H1 (cell line): ENCODE measurements around the gene SERPINA1. TPM values are rescaled to one million over a fixed set of nuclear protein-coding genes. Genes with fewer than 3 reads are reported as not detected.

Source experiments
- CTCF ChIA-PET: fragments of 300-600 bp; sonication (Branson Sonifier 250); formaldehyde crosslinking; loops from one replicate; lab custom pipeline; 2021; ENCODE audit not compliant: partially characterized antibody; lab: Charles Lee
- POLR2A ChIA-PET: fragments of 300-600 bp; sonication (Branson Sonifier 250); formaldehyde crosslinking; loops from one replicate; lab custom pipeline; 2021; ENCODE audit warnings: inconsistent platforms; ENCODE audit not compliant: partially characterized antibody; lab: Charles Lee
- DNase-seq, 2 experiments: peaks; one replicate each; pipeline versions ENCODE4 v3.0.0 to v3.0.0-alpha.2; 2010 to 2022; ENCODE audit warnings: low spot score in 2 of 2, low read depth in 1 of 2, mixed read lengths in 1 of 2
- FAIRE-seq: peaks from 2 replicates; lab custom pipeline; 2011; peaks lifted over from hg19 to GRCh38; lab: Jason Lieb, UNC
- H2AFZ ChIP-seq: 2 replicates; pipeline ENCODE4 v1.8.1; 2012; ENCODE audit warnings: low read length, inconsistent platforms
- H2AK5ac ChIP-seq: 2 replicates; pipeline ENCODE4 v1.6.1; 2013; ENCODE audit warnings: low read depth, low read length
- H2BK120ac ChIP-seq: replicated peaks from 2 replicates; pipeline ENCODE3; 2013; ENCODE audit warnings: low read depth, low read length, inconsistent platforms
- H2BK12ac ChIP-seq: 2 replicates; pipeline ENCODE4 v1.6.1; 2013; ENCODE audit warnings: low read depth, low read length
- H2BK15ac ChIP-seq: 2 replicates; pipeline ENCODE4 v1.6.1; 2013; ENCODE audit warnings: low read length
- H2BK20ac ChIP-seq: 2 replicates; pipeline ENCODE4 v1.6.1; 2013; ENCODE audit warnings: low read length
- H2BK5ac ChIP-seq: 2 replicates; pipeline ENCODE4 v1.6.1; 2013; ENCODE audit warnings: low read depth, low read length
- H3K14ac ChIP-seq: 2 replicates; pipeline ENCODE4 v1.6.1; 2013; ENCODE audit warnings: inconsistent platforms; ENCODE audit not compliant: insufficient read length
- H3K18ac ChIP-seq: 2 replicates; pipeline ENCODE4 v1.6.1; 2013; ENCODE audit warnings: low read length; ENCODE audit errors: extremely low read depth
- H3K23ac ChIP-seq: 2 replicates; pipeline ENCODE4 v1.6.1; 2013; ENCODE audit warnings: inconsistent platforms; ENCODE audit not compliant: insufficient read length
- H3K23me2 ChIP-seq: 2 replicates; pipeline ENCODE4 v1.6.1; 2013; ENCODE audit warnings: low read depth, low read length
- H3K27ac ChIP-seq: 2 replicates; pipeline ENCODE4 v1.6.1; 2011; ENCODE audit warnings: low read depth, low read length, inconsistent platforms
- H3K27me3 ChIP-seq, 4 experiments: replicated peaks in 1 of 4; 1 replicate in 1 of 4; 2 replicates in 3 of 4; pipeline versions ENCODE4 v1.6.1 to v1.8.1; 2011 to 2013; ENCODE audit warnings: low read length in 3 of 4, mild to moderate bottlenecking in 3 of 4, inconsistent platforms in 2 of 4, mixed read lengths in 2 of 4, moderate library complexity in 1 of 4; ENCODE audit not compliant: control insufficient read depth in 3 of 4, insufficient read depth in 3 of 4; ENCODE audit errors: extremely low read depth in 1 of 4
- H3K36me3 ChIP-seq, 4 experiments: 2 replicates each; pipeline versions ENCODE4 v1.6.1 to v1.8.1; 2011 to 2013; ENCODE audit warnings: mild to moderate bottlenecking in 4 of 4, low read length in 3 of 4, moderate library complexity in 2 of 4, control low read depth in 1 of 4, inconsistent platforms in 1 of 4; ENCODE audit not compliant: insufficient read depth in 4 of 4, control insufficient read depth in 2 of 4
- H3K4ac ChIP-seq: replicated peaks from 2 replicates; pipeline ENCODE3; 2013; ENCODE audit warnings: low read length, low read depth, mixed read lengths, inconsistent platforms; ENCODE audit not compliant: insufficient read length
- H3K4me1 ChIP-seq, 4 experiments: replicated peaks in 1 of 4; 1 replicate in 1 of 4; 2 replicates in 3 of 4; pipeline versions ENCODE4 v1.6.1 to v1.8.1; 2011 to 2013; ENCODE audit warnings: low read length in 3 of 4, inconsistent platforms in 2 of 4, mixed read lengths in 1 of 4; ENCODE audit not compliant: insufficient read depth in 4 of 4, control insufficient read depth in 3 of 4
- H3K4me2 ChIP-seq, 2 experiments: 2 replicates each; pipeline versions ENCODE4 v1.6.1 to v1.8.1; 2011 to 2013; ENCODE audit warnings: low read depth in 2 of 2, low read length in 2 of 2, control low read depth in 1 of 2, inconsistent platforms in 1 of 2, mild to moderate bottlenecking in 1 of 2; ENCODE audit not compliant: insufficient read depth in 1 of 2
- H3K4me3 ChIP-seq, 4 experiments: fragments of 200-600, 300-600 bp in 1 of 4; sonication (generic), shearing (Covaris generic), sonication (Bioruptor Twin) in 1 of 4; 2 replicates each; pipeline versions ENCODE4 v1.5.1 to v1.8.1; 2011 to 2016; ENCODE audit warnings: low read length in 4 of 4, low read depth in 3 of 4, control low read depth in 2 of 4, inconsistent platforms in 2 of 4, mild to moderate bottlenecking in 2 of 4, mixed read lengths in 1 of 4, moderate library complexity in 1 of 4; ENCODE audit not compliant: insufficient read depth in 2 of 4; ENCODE audit errors: extremely low read depth in 1 of 4
- H3K56ac ChIP-seq: replicated peaks from 2 replicates; pipeline ENCODE3; 2013; ENCODE audit warnings: low read depth, mild to moderate bottlenecking, mixed read lengths, low read length, inconsistent platforms; ENCODE audit not compliant: insufficient read length
- H3K79me1 ChIP-seq: 2 replicates; pipeline ENCODE4 v1.6.1; 2013; ENCODE audit warnings: low read depth, low read length, control low read depth
- H3K79me2 ChIP-seq, 2 experiments: 2 replicates each; pipeline versions ENCODE4 v1.6.1 to v1.8.1; 2012 to 2013; ENCODE audit warnings: low read length in 2 of 2, mild to moderate bottlenecking in 2 of 2, inconsistent platforms in 1 of 2; ENCODE audit not compliant: insufficient read depth in 2 of 2, control insufficient read depth in 1 of 2
- H3K9ac ChIP-seq, 4 experiments: replicated peaks in 1 of 4; 1 replicate in 1 of 4; 2 replicates in 3 of 4; pipeline versions ENCODE4 v1.6.1 to v1.8.1; 2011 to 2013; ENCODE audit warnings: low read depth in 3 of 4, low read length in 3 of 4, control low read depth in 2 of 4, mild to moderate bottlenecking in 2 of 4, moderate library complexity in 2 of 4, inconsistent platforms in 1 of 4; ENCODE audit errors: extremely low read depth in 1 of 4
- H3K9me3 ChIP-seq, 2 experiments: 2 replicates each; pipeline versions ENCODE4 v1.6.1 to v1.8.1; 2012 to 2013; ENCODE audit warnings: mild to moderate bottlenecking in 2 of 2, moderate library complexity in 2 of 2, control low read depth in 1 of 2, inconsistent platforms in 1 of 2, low read depth in 1 of 2, low read length in 1 of 2, mixed read lengths in 1 of 2; ENCODE audit not compliant: insufficient read depth in 2 of 2
- H4K20me1 ChIP-seq, 2 experiments: replicated peaks in 1 of 2; 2 replicates each; pipeline versions ENCODE3 to v1.8.1; 2011 to 2013; ENCODE audit warnings: inconsistent platforms in 2 of 2, low read length in 2 of 2, mild to moderate bottlenecking in 1 of 2; ENCODE audit not compliant: insufficient read depth in 2 of 2, control insufficient read depth in 1 of 2
- H4K5ac ChIP-seq: 2 replicates; pipeline ENCODE4 v1.6.1; 2013; ENCODE audit warnings: low read length, low read depth, mixed read lengths, inconsistent platforms; ENCODE audit not compliant: insufficient read length
- H4K8ac ChIP-seq: 2 replicates; pipeline ENCODE4 v1.8.0; 2013; ENCODE audit warnings: mild to moderate bottlenecking, moderate library complexity, low read length, inconsistent platforms; ENCODE audit not compliant: insufficient read depth; ENCODE audit errors: extremely low read depth
- H4K91ac ChIP-seq: replicated peaks from 2 replicates; pipeline ENCODE3; 2013; ENCODE audit warnings: low read length, mixed read lengths, inconsistent platforms; ENCODE audit not compliant: insufficient read length
- GABPA ChIP-seq: IDR thresholded peaks from 2 replicates; pipeline ENCODE4 v1.6.1; 2011; ENCODE audit warnings: mild to moderate bottlenecking, low read length, moderate library complexity, borderline replicate concordance; ENCODE audit not compliant: insufficient read depth
- SAP30 ChIP-seq: fragments of 300-600 bp; sonication (generic); IDR thresholded peaks from 2 replicates; pipeline ENCODE4 v1.7.1; 2012; ENCODE audit warnings: low read length, moderate library complexity, mild to moderate bottlenecking, inconsistent platforms; ENCODE audit not compliant: insufficient read depth, insufficient replicate concordance
- WGBS, 2 experiments: shearing (Covaris generic) in 1 of 2; methylation state at CpG; one replicate each; pipeline versions ENCODE4 v1.1.6 to v1.1.7; 2013 to 2015; ENCODE audit warnings: low lambda C conversion rate in 2 of 2, mixed read lengths in 2 of 2, inconsistent platforms in 1 of 2, low coverage in 1 of 2, missing lambda C conversion rate in 1 of 2; ENCODE audit not compliant: insufficient replicate concordance in 2 of 2, insufficient coverage in 1 of 2, insufficient read length in 1 of 2; ENCODE audit errors: extremely low coverage in 1 of 2, missing lambda C conversion rate in 1 of 2; 5-methylcytosine and 5-hydroxymethylcytosine counted together
- polyA plus RNA-seq, 7 experiments: library from polyadenylated mRNA; depleted of rRNA in 3 of 7; stranded (reverse) in 5 of 7; unstranded in 2 of 7; fragments of >200 nt in 5 of 7; fragments of 200-250 nt in 2 of 7; gene quantifications; 1 replicate in 5 of 7; 2 replicates in 1 of 7; 4 replicates in 1 of 7; pipeline versions ENCODE4 v1.2.1 to v1.2.3, GENCODE V29; 2011 to 2013; ENCODE audit warnings: missing spikeins in 2 of 7, mixed read lengths in 2 of 7
- total RNA-seq: library from RNA; stranded (reverse); fragmentation: NEBNext Ultra II Directional; extraction: Animal tissue kit (Norgen Biotek cat#: 25700); gene quantifications from 2 replicates; pipeline ENCODE4 v1.2.1, GENCODE V29; 2021
- TF ChIP-seq, protein P1 (sequence below): IDR thresholded peaks from 2 replicates; pipeline ENCODE4 v1.6.1; 2011; ENCODE audit warnings: low read length, improper control_type of control experiment

Gene SERPINA1
- total and polyA plus RNA-seq, 2 of the 8 experiments (the other 6 are each of a cell fraction or from before 2014, with no cell fraction given): 0.08 TPM; not detected in 1

DNA sequence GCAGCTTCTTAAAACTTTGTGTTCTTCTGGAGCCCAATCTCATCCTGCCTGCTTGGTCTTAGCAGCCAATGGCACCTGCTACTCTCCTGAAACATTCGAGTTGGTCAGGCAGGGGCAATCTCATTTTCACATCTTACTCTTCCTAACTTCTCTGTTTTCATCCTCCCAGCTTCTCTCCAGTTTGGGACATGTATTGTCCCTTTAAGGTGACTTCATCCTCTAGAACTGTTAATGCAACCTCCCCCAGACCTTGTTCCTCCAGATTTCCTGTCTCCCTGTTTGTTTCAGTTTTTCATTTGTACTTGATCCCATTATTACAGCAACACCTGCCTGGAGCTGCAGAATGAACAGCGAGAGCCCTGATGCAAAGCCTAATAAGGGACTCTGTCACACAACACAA lies 32.9 kb upstream of the SERPINA1 start:
- Histone ChIP-seq H2BK20ac (0 out of 2 replicates have a peak overlapping the region, but pooled peaks have one; percentile 13), H3K14ac (no peak overlapping the region), H3K23me2 (no peaks in the 10 kb centered on the region), H2BK12ac (no peak overlapping the region), H3K27ac (no peak overlapping the region), H2AK5ac (no peak overlapping the region), H3K56ac (no peak overlapping the region), H3K79me1 (no peaks in the 10 kb centered on the region), H3K18ac (no peak overlapping the region; the same call in 1 of the 2 replicates), H2BK5ac (no peak overlapping the region), H3K4ac (no peak overlapping the region), H4K91ac (no peak overlapping the region), H3K23ac (no peak overlapping the region), H4K5ac (no peak overlapping the region), H2AFZ (no peak overlapping the region), H3K4me2 (no peak overlapping the region), H2BK15ac (no peak overlapping the region), H3K9me3 (0 out of 4 replicates have a peak, but pooled peaks cover 0 to 2% of the 10 kb centered on the region in 2 experiments), H3K4me3 (no peak overlapping the region), H3K9ac (no peak overlapping the region), H3K4me1 (no peaks in the 10 kb centered on the region), H4K8ac (no peak overlapping the region), H3K79me2 (no peaks in the 10 kb centered on the region), H3K27me3 (no peaks in the 10 kb centered on the region), H4K20me1 (no peaks in the 10 kb centered on the region), H3K36me3 (no peaks in the 10 kb centered on the region), H2BK120ac (no peak overlapping the region)
- WGBS, 2 experiments: 86% methylated on average over 2 of the region's 2 CpGs; no CpG with 5 or more reads in 1 of the 2 experiments
- POLR2A ChIA-PET: no interaction called here
- DNase-seq (no peak), FAIRE-seq (no peak)
- CTCF ChIA-PET: interaction anchor here (1.2 to 3.9 kb wide), 3 partner anchors 9 to 65 kb away, joined by 4 to 41 read pairs (median 12); no protein-coding TSS in a partner anchor
- TF ChIP-seq SAP30 (no peak), GABPA (no peak)
- TF ChIP-seq, protein P1, sequence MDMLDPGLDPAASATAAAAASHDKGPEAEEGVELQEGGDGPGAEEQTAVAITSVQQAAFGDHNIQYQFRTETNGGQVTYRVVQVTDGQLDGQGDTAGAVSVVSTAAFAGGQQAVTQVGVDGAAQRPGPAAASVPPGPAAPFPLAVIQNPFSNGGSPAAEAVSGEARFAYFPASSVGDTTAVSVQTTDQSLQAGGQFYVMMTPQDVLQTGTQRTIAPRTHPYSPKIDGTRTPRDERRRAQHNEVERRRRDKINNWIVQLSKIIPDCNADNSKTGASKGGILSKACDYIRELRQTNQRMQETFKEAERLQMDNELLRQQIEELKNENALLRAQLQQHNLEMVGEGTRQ: no peak
